ENCODE results near the gene NAT8L.

DNA sequence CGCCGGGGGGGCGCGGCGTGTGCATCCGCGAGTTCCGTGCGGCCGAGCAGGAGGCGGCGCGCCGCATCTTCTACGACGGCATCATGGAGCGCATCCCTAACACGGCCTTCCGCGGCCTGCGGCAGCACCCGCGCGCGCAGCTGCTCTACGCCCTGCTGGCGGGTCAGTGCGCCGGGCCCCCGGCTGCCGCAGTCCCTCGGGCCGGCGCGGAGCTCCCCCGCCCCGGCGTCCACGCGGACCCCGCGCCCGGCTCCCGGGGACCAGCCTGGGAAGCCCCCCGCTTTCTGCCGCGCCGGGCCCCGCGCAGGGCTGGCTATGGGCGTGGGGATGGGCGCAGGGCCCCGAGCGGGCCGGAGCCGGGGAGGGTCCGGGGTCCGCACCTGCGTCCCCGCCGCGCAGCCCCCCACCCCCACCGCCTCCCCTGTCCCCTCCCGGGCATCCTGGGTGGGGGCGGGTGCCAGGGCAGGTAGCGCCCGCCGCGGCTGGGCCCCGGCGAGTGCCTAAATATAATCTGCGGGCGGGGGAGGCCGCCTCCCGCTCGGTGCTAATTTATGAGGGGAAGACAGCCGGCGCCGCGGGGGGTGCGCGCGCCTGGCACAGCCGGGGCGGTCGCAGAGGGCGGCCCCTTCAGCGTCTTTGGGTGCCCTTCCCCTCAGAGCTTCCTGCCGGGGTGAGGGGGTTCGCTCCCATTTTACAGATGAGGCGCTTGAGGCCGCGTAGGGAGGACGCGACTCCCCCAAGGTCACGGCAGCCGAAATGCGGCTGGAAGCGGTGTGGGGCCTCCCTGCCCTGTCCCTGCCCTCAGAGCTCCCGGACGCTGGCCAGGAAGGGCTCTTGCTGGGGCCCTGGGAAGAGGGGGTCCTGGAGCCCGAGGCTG lies 837 bp downstream of the NAT8L start:
- no peak for TF ChIP-seq POLR2A (IDR thresholded peaks at IDR 0.05; ENCODE audit: low read depth, low read length)
- TF ChIP-seq TAF1 (IDR thresholded peaks at IDR 0.05; ENCODE audit: borderline replicate concordance, low read depth, low read length), result no peak
